Left lung (tissue), 10 donors: ENCODE results near the gene CCNF. TPM values are rescaled to one million over a fixed set of nuclear protein-coding genes. Genes with fewer than 3 reads are reported as not detected.
"Not testable (repeated sequence)": the region's sequence is repeated elsewhere in the genome, so short reads cannot be mapped to it uniquely, and the experiment has no call there.

Experiments used
- ATAC-seq: fragments of 200-7000 bp; cut with Tn5 transposase; one replicate; pipeline ENCODE4 v1.9.1; 2020; ENCODE audit warnings: moderate library complexity
- DNase-seq, 4 donors: peaks; one replicate each; pipeline ENCODE4 v3.0.0-alpha.2; 2013 to 2020
- H3K27ac ChIP-seq, 2 donors: fragments of 200-600 bp; sonication (generic) in 1 of 2; one replicate each; pipeline versions ENCODE4 v1.5.0 to v1.8.0; 2020 to 2021
- H3K27me3 ChIP-seq, 2 donors: fragments of 200-600 bp; sonication (generic) in 1 of 2; one replicate each; pipeline versions ENCODE4 v1.5.0 to v1.8.0; 2020 to 2021
- H3K36me3 ChIP-seq, 2 donors: fragments of 200-600 bp; sonication (generic) in 1 of 2; one replicate each; pipeline versions ENCODE4 v1.5.0 to v1.8.0; 2020 to 2021
- H3K4me1 ChIP-seq, 2 donors: fragments of 200-600 bp; one replicate each; pipeline ENCODE4 v1.8.0; 2021
- H3K4me3 ChIP-seq, 2 donors: fragments of 200-600 bp; sonication (generic) in 1 of 2; one replicate each; pipeline versions ENCODE4 v1.5.0 to v1.8.0; 2020 to 2021; ENCODE audit warnings: mild to moderate bottlenecking in 1 of 2
- H3K9me3 ChIP-seq, 2 donors: fragments of 200-600 bp; sonication (generic) in 1 of 2; one replicate each; pipeline versions ENCODE4 v1.5.0 to v1.8.0; 2020 to 2021
- CTCF ChIP-seq, 2 donors: fragments of 200-600 bp; sonication (generic) in 1 of 2; IDR thresholded peaks; one replicate each; pipeline versions ENCODE4 v1.5.0 to v1.8.0; 2021; ENCODE audit warnings: antibody characterized with exemption in 2 of 2
- intact Hi-C, 2 donors: fragments of 100-400 bp; cut with DNase I; formaldehyde crosslinking; loops; one replicate each; pipeline versions ENCODE4 v1.11.2 to v1.14.2; 2022
- polyA plus RNA-seq, 6 donors: library from polyadenylated mRNA; unstranded; fragments of 120-200 nt; gene quantifications; one replicate each; pipeline ENCODE4 v1.2.1, GENCODE V29; 2013; ENCODE audit not compliant: insufficient read length in 6 of 6
- total RNA-seq, 2 donors: library from RNA; stranded (reverse); fragmentation: NEBNext Ultra II Directional; extraction: Animal tissue kit (Norgen Biotek cat#: 25700); gene quantifications; one replicate each; pipeline ENCODE4 v1.2.1, GENCODE V29; 2021
- donor health status: DM: no; HTN: yes; CAD: no.
- donor health status: DM: no; HTN: no; CAD: no.

The CCNF gene
- total and polyA plus RNA-seq, 8 donors: 4.7 to 17.3 (median 9.7) TPM

- ATAC-seq (peak; percentile 88), DNase-seq (peak in 1 of 4 donors; percentile 7)
- intact Hi-C loops: no loop called here
- no peak for TF ChIP-seq CTCF (IDR thresholded peaks at IDR 0.05)
- Histone ChIP-seq H3K27ac (no peak overlapping the region), H3K36me3 (no peaks in the 10 kb centered on the region), H3K4me1 (no peaks in the 10 kb centered on the region), H3K27me3 (peaks cover 0 to 4% of the 10 kb centered on the region in 2 donors), H3K9me3 (peaks cover 0 to 8% of the 10 kb centered on the region in 2 donors), H3K4me3 (no peak overlapping the region)
Observed at GRCh38 chr16:2385190-2385836, 43.9 kb upstream of the CCNF start.

- H3K27ac ChIP-seq, H3K4me3 ChIP-seq, H3K9me3 ChIP-seq, intact Hi-C loops, H3K36me3 ChIP-seq, H3K4me1 ChIP-seq, H3K27me3 ChIP-seq: not testable (repeated sequence)
- peak in 1 of 4 donors; percentile 12 for DNase-seq
- ATAC-seq: peak; percentile 60
Observed at GRCh38 chr16:2385982-2386381, 43.3 kb upstream of the CCNF start.

GRCh38 chr16:2386990-2387389 is 42.3 kb upstream of the CCNF start:
- no peak for TF ChIP-seq CTCF (IDR thresholded peaks at IDR 0.05)
- intact Hi-C loops: no loop called here
- no peak for ATAC-seq

GRCh38 chr16:2388139-2388874 is 40.9 kb upstream of the CCNF start:
- Histone ChIP-seq H3K4me3 (no peak overlapping the region), H3K27me3 (peaks cover 0 to 4% of the 10 kb centered on the region in 2 donors), H3K4me1 (no peaks in the 10 kb centered on the region), H3K27ac (no peak overlapping the region), H3K9me3 (peaks cover 0 to 8% of the 10 kb centered on the region in 2 donors), H3K36me3 (no peaks in the 10 kb centered on the region)
- intact Hi-C loops: no loop called here
- TF ChIP-seq CTCF (IDR thresholded peaks at IDR 0.05): no peak
- DNase-seq (no peak), ATAC-seq (no peak)

More at GRCh38 chr16:2386990-2387389, 42.3 kb upstream of the CCNF start:
- H3K4me1 ChIP-seq: no peaks in the 10 kb centered on the region
- peaks cover 0 to 4% of the 10 kb centered on the region in 2 donors for H3K27me3 ChIP-seq
- no peaks in the 10 kb centered on the region for H3K36me3 ChIP-seq
- no peak overlapping the region for H3K27ac ChIP-seq
- no peak for DNase-seq
- no peak overlapping the region for H3K4me3 ChIP-seq
- peaks cover 0 to 8% of the 10 kb centered on the region in 2 donors for H3K9me3 ChIP-seq

GRCh38 chr16:2388875-2389433 is 40.3 kb upstream of the CCNF start:
- Histone ChIP-seq H3K4me3 (no peak overlapping the region), H3K27me3 (peaks cover 0 to 4% of the 10 kb centered on the region in 2 donors), H3K4me1 (no peaks in the 10 kb centered on the region), H3K27ac (no peak overlapping the region), H3K36me3 (no peaks in the 10 kb centered on the region), H3K9me3 (peaks cover 0 to 8% of the 10 kb centered on the region in 2 donors)
- intact Hi-C loops: no loop called here
- DNase-seq: peak in 2 of 4 donors; percentile 7 to 51
- no peak for TF ChIP-seq CTCF (IDR thresholded peaks at IDR 0.05)
- peak; percentile 80 for ATAC-seq
